Endothelial cell of umbilical vein (primary cell): Measurements from ENCODE around the gene RGPD3.

Source experiments
- CTCF ChIP-seq, 2 donors: IDR thresholded peaks; 1 replicate in 1 of 2; 2 replicates in 1 of 2; pipeline ENCODE4 v1.5.1; 2011; ENCODE audit warnings: low read length in 2 of 2, mild to moderate bottlenecking in 2 of 2, moderate library complexity in 2 of 2, control low read depth in 1 of 2, inconsistent platforms in 1 of 2, low read depth in 1 of 2; ENCODE audit not compliant: insufficient read depth in 1 of 2; ENCODE audit errors: extremely low read depth in 1 of 2
- EZH2 ChIP-seq: IDR thresholded peaks from 2 replicates; pipeline ENCODE4 v1.6.1; 2012; ENCODE audit warnings: borderline replicate concordance, low read depth, mild to moderate bottlenecking, moderate library complexity, low read length, inconsistent platforms; ENCODE audit not compliant: severe bottlenecking
- POLR2A ChIP-seq: IDR thresholded peaks from 2 replicates; pipeline ENCODE4 v1.6.1; 2012; ENCODE audit warnings: low read depth, mild to moderate bottlenecking, control low read depth, low read length
- POLR2AphosphoS5 ChIP-seq: IDR thresholded peaks from 2 replicates; pipeline ENCODE4 v1.6.1; 2012; ENCODE audit warnings: low read depth, mild to moderate bottlenecking, control low read depth, low read length, moderate library complexity; ENCODE audit not compliant: insufficient read depth

GRCh38 chr2:106517329-106517728 lies 49.1 kb upstream of the RGPD3 start:
- no peak for TF ChIP-seq CTCF (IDR thresholded peaks at IDR 0.05; ENCODE audit: extremely low read depth in 1 of 2, insufficient read depth in 1 of 2, low read depth in 1 of 2, low read length in 2 of 2)
- no peak for TF ChIP-seq POLR2A
- no peak for TF ChIP-seq EZH2
- TF ChIP-seq POLR2AphosphoS5: no peak
